Measurements from ENCODE around the gene ANO2. TPM values are rescaled to one million over a fixed set of nuclear protein-coding genes. Genes with fewer than 3 reads are reported as not detected.

ANO2 gene
- total and polyA plus RNA-seq, 2 experiments from 2014 or later = 2.3 to 4.6 TPM

DNA sequence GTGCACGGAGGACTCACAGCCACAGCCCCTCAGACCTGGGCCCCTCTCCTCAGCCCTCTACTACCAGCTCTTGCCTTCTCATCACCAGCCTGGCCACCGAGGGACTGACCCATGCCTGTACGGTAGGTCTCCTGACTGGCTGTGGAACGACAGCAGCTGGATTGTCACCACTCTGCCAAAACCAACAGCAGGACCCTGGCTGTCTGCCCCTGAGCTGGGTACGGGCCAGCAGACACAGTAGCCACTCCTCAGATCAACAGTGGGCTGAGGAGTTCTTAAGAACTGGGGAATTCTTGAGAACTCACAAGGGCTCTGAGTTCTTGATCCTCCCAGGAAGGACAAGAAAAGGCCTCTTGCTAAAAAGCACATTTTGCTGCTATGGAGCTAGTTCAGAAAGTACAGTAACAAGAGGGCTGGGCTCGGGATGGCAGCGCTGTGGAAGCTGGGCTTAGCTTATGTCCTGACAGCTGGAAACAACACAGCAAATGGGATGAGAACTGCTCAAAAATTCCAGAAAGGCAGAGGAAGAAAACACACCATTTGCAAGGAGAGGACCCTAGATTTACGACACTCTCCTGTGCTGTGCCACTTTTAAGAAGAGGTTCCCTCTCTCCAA is 176.4 kb downstream of the ANO2 start:
- no peak overlapping the region for H3K4me2 ChIP-seq
- H4K20me1 ChIP-seq (replicated peaks; ENCODE audit: insufficient read depth) = no peaks in the 10 kb centered on the region
- DNase-seq (ENCODE audit: low spot score) (no peak), ATAC-seq (no peak)
- no peaks in the 10 kb centered on the region for H3K79me2 ChIP-seq (replicated peaks; ENCODE audit: insufficient read depth)
- Mint-ChIP-seq H3K9me3 (no peaks in the 10 kb centered on the region; the same call in 2 of the 3 replicates), H3K27ac (no peak overlapping the region), H3K4me3 (no peak overlapping the region), H3K4me1 (no peaks in the 10 kb centered on the region), H3K36me3 (ENCODE audit: low read depth) (no peaks in the 10 kb centered on the region), H3K27me3 (ENCODE audit: insufficient read depth, low read depth, poor library complexity) (no peaks in the 10 kb centered on the region)
- TF ChIP-seq, protein P1, sequence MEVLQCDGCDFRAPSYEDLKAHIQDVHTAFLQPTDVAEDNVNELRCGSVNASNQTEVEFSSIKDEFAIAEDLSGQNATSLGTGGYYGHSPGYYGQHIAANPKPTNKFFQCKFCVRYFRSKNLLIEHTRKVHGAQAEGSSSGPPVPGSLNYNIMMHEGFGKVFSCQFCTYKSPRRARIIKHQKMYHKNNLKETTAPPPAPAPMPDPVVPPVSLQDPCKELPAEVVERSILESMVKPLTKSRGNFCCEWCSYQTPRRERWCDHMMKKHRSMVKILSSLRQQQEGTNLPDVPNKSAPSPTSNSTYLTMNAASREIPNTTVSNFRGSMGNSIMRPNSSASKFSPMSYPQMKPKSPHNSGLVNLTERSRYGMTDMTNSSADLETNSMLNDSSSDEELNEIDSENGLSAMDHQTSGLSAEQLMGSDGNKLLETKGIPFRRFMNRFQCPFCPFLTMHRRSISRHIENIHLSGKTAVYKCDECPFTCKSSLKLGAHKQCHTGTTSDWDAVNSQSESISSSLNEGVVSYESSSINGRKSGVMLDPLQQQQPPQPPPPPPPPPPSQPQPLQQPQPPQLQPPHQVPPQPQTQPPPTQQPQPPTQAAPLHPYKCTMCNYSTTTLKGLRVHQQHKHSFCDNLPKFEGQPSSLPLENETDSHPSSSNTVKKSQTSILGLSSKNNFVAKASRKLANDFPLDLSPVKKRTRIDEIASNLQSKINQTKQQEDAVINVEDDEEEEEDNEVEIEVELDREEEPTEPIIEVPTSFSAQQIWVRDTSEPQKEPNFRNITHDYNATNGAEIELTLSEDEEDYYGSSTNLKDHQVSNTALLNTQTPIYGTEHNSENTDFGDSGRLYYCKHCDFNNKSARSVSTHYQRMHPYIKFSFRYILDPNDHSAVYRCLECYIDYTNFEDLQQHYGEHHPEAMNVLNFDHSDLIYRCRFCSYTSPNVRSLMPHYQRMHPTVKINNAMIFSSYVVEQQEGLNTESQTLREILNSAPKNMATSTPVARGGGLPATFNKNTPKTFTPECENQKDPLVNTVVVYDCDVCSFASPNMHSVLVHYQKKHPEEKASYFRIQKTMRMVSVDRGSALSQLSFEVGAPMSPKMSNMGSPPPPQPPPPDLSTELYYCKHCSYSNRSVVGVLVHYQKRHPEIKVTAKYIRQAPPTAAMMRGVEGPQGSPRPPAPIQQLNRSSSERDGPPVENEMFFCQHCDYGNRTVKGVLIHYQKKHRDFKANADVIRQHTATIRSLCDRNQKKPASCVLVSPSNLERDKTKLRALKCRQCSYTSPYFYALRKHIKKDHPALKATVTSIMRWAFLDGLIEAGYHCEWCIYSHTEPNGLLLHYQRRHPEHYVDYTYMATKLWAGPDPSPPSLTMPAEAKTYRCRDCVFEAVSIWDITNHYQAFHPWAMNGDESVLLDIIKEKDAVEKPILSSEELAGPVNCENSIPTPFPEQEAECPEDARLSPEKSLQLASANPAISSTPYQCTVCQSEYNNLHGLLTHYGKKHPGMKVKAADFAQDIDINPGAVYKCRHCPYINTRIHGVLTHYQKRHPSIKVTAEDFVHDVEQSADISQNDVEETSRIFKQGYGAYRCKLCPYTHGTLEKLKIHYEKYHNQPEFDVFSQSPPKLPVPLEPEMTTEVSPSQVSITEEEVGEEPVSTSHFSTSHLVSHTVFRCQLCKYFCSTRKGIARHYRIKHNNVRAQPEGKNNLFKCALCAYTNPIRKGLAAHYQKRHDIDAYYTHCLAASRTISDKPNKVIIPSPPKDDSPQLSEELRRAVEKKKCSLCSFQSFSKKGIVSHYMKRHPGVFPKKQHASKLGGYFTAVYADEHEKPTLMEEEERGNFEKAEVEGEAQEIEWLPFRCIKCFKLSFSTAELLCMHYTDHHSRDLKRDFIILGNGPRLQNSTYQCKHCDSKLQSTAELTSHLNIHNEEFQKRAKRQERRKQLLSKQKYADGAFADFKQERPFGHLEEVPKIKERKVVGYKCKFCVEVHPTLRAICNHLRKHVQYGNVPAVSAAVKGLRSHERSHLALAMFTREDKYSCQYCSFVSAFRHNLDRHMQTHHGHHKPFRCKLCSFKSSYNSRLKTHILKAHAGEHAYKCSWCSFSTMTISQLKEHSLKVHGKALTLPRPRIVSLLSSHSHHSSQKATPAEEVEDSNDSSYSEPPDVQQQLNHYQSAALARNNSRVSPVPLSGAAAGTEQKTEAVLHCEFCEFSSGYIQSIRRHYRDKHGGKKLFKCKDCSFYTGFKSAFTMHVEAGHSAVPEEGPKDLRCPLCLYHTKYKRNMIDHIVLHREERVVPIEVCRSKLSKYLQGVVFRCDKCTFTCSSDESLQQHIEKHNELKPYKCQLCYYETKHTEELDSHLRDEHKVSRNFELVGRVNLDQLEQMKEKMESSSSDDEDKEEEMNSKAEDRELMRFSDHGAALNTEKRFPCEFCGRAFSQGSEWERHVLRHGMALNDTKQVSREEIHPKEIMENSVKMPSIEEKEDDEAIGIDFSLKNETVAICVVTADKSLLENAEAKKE (CRISPR knock-in tag; IDR thresholded peaks at IDR 0.05) = no peak
- no peak for TF ChIP-seq ZNF331 (CRISPR knock-in tag; IDR thresholded peaks at IDR 0.05; ENCODE audit: low read depth)
- TF ChIP-seq JUNB (IDR thresholded peaks at IDR 0.05; ENCODE audit: unreplicated experiment) = no peak
- TF ChIP-seq CREB1 (CRISPR knock-in tag; IDR thresholded peaks at IDR 0.05; ENCODE audit: low read depth) = no peak
- TF ChIP-seq, protein P2, sequence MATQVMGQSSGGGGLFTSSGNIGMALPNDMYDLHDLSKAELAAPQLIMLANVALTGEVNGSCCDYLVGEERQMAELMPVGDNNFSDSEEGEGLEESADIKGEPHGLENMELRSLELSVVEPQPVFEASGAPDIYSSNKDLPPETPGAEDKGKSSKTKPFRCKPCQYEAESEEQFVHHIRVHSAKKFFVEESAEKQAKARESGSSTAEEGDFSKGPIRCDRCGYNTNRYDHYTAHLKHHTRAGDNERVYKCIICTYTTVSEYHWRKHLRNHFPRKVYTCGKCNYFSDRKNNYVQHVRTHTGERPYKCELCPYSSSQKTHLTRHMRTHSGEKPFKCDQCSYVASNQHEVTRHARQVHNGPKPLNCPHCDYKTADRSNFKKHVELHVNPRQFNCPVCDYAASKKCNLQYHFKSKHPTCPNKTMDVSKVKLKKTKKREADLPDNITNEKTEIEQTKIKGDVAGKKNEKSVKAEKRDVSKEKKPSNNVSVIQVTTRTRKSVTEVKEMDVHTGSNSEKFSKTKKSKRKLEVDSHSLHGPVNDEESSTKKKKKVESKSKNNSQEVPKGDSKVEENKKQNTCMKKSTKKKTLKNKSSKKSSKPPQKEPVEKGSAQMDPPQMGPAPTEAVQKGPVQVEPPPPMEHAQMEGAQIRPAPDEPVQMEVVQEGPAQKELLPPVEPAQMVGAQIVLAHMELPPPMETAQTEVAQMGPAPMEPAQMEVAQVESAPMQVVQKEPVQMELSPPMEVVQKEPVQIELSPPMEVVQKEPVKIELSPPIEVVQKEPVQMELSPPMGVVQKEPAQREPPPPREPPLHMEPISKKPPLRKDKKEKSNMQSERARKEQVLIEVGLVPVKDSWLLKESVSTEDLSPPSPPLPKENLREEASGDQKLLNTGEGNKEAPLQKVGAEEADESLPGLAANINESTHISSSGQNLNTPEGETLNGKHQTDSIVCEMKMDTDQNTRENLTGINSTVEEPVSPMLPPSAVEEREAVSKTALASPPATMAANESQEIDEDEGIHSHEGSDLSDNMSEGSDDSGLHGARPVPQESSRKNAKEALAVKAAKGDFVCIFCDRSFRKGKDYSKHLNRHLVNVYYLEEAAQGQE (IDR thresholded peaks at IDR 0.05; ENCODE audit: unreplicated experiment) = no peak
- TF ChIP-seq, protein P3, sequence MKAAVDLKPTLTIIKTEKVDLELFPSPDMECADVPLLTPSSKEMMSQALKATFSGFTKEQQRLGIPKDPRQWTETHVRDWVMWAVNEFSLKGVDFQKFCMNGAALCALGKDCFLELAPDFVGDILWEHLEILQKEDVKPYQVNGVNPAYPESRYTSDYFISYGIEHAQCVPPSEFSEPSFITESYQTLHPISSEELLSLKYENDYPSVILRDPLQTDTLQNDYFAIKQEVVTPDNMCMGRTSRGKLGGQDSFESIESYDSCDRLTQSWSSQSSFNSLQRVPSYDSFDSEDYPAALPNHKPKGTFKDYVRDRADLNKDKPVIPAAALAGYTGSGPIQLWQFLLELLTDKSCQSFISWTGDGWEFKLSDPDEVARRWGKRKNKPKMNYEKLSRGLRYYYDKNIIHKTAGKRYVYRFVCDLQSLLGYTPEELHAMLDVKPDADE (IDR thresholded peaks at IDR 0.05) = no peak
- no peak for TF ChIP-seq STAT1 (IDR thresholded peaks at IDR 0.05; ENCODE audit: unreplicated experiment)
- TF ChIP-seq ZNF114 (CRISPR knock-in tag; IDR thresholded peaks at IDR 0.05) = no peak
- TF ChIP-seq, protein P4, sequence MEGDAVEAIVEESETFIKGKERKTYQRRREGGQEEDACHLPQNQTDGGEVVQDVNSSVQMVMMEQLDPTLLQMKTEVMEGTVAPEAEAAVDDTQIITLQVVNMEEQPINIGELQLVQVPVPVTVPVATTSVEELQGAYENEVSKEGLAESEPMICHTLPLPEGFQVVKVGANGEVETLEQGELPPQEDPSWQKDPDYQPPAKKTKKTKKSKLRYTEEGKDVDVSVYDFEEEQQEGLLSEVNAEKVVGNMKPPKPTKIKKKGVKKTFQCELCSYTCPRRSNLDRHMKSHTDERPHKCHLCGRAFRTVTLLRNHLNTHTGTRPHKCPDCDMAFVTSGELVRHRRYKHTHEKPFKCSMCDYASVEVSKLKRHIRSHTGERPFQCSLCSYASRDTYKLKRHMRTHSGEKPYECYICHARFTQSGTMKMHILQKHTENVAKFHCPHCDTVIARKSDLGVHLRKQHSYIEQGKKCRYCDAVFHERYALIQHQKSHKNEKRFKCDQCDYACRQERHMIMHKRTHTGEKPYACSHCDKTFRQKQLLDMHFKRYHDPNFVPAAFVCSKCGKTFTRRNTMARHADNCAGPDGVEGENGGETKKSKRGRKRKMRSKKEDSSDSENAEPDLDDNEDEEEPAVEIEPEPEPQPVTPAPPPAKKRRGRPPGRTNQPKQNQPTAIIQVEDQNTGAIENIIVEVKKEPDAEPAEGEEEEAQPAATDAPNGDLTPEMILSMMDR (conservative IDR thresholded peaks at IDR 0.05; ENCODE audit: low read depth in 2 of 2) = no peak
- TF ChIP-seq EZH2 (IDR thresholded peaks at IDR 0.05; ENCODE audit: low read depth, unreplicated experiment) = no peak
- no peak for TF ChIP-seq NANOG (IDR thresholded peaks at IDR 0.05; ENCODE audit: borderline replicate concordance)
- no peak for TF ChIP-seq POLR2AphosphoS5 (IDR thresholded peaks at IDR 0.05; ENCODE audit: low read depth)
- no peak for TF ChIP-seq EZH2phosphoT487 (IDR thresholded peaks at IDR 0.05; ENCODE audit: unreplicated experiment)
- H3K27me3 ChIP-seq (ENCODE audit: insufficient read depth) = no peaks in the 10 kb centered on the region
- H3K4me1 ChIP-seq (ENCODE audit: insufficient read depth) = no peaks in the 10 kb centered on the region
- no peak overlapping the region for H2AFZ ChIP-seq
- H3K4me3 ChIP-seq = no peak overlapping the region
- H3K27ac ChIP-seq (ENCODE audit: low read depth) = no peak overlapping the region
- no peaks in the 10 kb centered on the region for H3K36me3 ChIP-seq (ENCODE audit: insufficient read depth)
- H3F3A ChIP-seq (replicated peaks; ENCODE audit: low read depth) = no peaks in the 10 kb centered on the region
- peaks cover 3% of the 10 kb centered on the region; the same call in 1 of the 2 replicates for H3K9me2 ChIP-seq (ENCODE audit: insufficient read depth)

Data from GM23338 (cell line).